ENCODE results near the gene ORC1. TPM values are rescaled to one million over a fixed set of nuclear protein-coding genes. Genes with fewer than 3 reads are reported as not detected.

ORC1 gene
- total RNA-seq, 1 donor from 2014 or later = 2.9 TPM

GRCh38 chr1:52341655-52342260 is 62.5 kb downstream of the ORC1 start:
- DNase-seq = no peak

GRCh38 chr1:52337439-52337838 is 66.8 kb downstream of the ORC1 start:
- no peak for DNase-seq

GRCh38 chr1:52334906-52335528 is 69.2 kb downstream of the ORC1 start:
- DNase-seq = no peak

GRCh38 chr1:52332411-52332810 is 71.8 kb downstream of the ORC1 start:
- no peak for DNase-seq

GRCh38 chr1:52328615-52329014 is 75.6 kb downstream of the ORC1 start:
- DNase-seq = no peak

GRCh38 chr1:52325786-52326185 is 78.4 kb downstream of the ORC1 start:
- no peak for DNase-seq

- no peak for DNase-seq
Measured at GRCh38 chr1:52323731-52324130, 80.5 kb downstream of the ORC1 start.

Other genes starting within 250 kb of the ORC1 start
- gene CC2D1B, start 38.2 kb downstream of the ORC1 start, total RNA-seq = 28.5 and 37.3 TPM in 2 replicates
- gene PRPF38A, start 179 bp upstream of the ORC1 start, total RNA-seq = 15.1 and 23.0 TPM in 2 replicates
- 24.8 and 28.3 TPM in 2 replicates for gene TUT4, start 148.7 kb upstream of the ORC1 start, total RNA-seq
- gene GPX7, start 197.9 kb upstream of the ORC1 start, total RNA-seq = 7.1 and 24.3 TPM in 2 replicates
- gene SHISAL2A, start 228.7 kb upstream of the ORC1 start, total RNA-seq = not detected in 2 replicates